GM23338 (cell line): ENCODE measurements around the gene CIRBP.

Experiments
- CREB1 ChIP-seq: fragments of 250-450 bp; sonication (Bioruptor Pico); IDR thresholded peaks from 2 replicates; pipeline ENCODE4 v1.5.0; 2020; ENCODE audit warnings: low read depth, mild to moderate bottlenecking, moderate library complexity
- EZH2 ChIP-seq: fragments of 200-600 bp; sonication (generic); IDR thresholded peaks from one replicate; pipeline ENCODE4 v1.8.0; 2017; ENCODE audit warnings: antibody characterized with exemption, mild to moderate bottlenecking, low read depth; ENCODE audit not compliant: unreplicated experiment
- NANOG ChIP-seq: IDR thresholded peaks from 2 replicates; pipeline ENCODE4 v1.6.1; 2016; ENCODE audit warnings: antibody characterized with exemption, borderline replicate concordance
- POLR2AphosphoS5 ChIP-seq: IDR thresholded peaks from 2 replicates; pipeline ENCODE4 v1.6.1; 2016; ENCODE audit warnings: antibody characterized with exemption, low read depth
- TF ChIP-seq, protein P1 (sequence below), 2 experiments: fragments of 200-600 bp in 1 of 2; sonication (generic) in 1 of 2; conservative IDR thresholded peaks; 2 replicates each; pipeline versions ENCODE4 v1.5.1 to v1.6.1; 2016 to 2017; ENCODE audit warnings: antibody characterized with exemption in 2 of 2, low read depth in 2 of 2, mild to moderate bottlenecking in 2 of 2, moderate library complexity in 1 of 2
- TF ChIP-seq, protein P2 (sequence below): IDR thresholded peaks from one replicate; pipeline ENCODE4 v1.6.1; 2018; ENCODE audit warnings: antibody characterized with exemption; ENCODE audit not compliant: unreplicated experiment
- TF ChIP-seq, protein P3 (sequence below): IDR thresholded peaks from 2 replicates; pipeline ENCODE4 v1.6.1; 2016; ENCODE audit warnings: antibody characterized with exemption

DNA sequence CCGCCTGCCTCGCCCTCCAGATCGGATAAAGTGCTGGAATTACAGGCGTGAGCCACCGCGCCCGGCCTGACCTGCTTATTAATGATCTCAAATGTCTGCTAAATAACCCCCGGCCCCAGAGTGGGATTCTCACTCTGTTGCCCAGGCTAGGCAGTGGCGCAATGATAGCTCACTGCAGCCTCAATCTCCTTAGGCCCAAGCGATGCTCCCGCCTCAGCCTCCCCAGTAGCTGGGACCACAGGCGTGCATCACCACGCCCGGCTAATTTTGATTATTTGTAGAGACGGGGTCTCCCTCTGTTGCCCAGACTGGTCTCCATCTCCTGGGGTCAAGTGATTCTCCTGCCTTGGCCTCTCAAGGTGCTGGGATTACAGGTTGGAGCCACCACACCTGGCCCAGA lies 28.2 kb upstream of the CIRBP start:
- TF ChIP-seq, protein P1, sequence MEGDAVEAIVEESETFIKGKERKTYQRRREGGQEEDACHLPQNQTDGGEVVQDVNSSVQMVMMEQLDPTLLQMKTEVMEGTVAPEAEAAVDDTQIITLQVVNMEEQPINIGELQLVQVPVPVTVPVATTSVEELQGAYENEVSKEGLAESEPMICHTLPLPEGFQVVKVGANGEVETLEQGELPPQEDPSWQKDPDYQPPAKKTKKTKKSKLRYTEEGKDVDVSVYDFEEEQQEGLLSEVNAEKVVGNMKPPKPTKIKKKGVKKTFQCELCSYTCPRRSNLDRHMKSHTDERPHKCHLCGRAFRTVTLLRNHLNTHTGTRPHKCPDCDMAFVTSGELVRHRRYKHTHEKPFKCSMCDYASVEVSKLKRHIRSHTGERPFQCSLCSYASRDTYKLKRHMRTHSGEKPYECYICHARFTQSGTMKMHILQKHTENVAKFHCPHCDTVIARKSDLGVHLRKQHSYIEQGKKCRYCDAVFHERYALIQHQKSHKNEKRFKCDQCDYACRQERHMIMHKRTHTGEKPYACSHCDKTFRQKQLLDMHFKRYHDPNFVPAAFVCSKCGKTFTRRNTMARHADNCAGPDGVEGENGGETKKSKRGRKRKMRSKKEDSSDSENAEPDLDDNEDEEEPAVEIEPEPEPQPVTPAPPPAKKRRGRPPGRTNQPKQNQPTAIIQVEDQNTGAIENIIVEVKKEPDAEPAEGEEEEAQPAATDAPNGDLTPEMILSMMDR (conservative IDR thresholded peaks at IDR 0.05; ENCODE audit: low read depth in 2 of 2), result no peak
- TF ChIP-seq, protein P2, sequence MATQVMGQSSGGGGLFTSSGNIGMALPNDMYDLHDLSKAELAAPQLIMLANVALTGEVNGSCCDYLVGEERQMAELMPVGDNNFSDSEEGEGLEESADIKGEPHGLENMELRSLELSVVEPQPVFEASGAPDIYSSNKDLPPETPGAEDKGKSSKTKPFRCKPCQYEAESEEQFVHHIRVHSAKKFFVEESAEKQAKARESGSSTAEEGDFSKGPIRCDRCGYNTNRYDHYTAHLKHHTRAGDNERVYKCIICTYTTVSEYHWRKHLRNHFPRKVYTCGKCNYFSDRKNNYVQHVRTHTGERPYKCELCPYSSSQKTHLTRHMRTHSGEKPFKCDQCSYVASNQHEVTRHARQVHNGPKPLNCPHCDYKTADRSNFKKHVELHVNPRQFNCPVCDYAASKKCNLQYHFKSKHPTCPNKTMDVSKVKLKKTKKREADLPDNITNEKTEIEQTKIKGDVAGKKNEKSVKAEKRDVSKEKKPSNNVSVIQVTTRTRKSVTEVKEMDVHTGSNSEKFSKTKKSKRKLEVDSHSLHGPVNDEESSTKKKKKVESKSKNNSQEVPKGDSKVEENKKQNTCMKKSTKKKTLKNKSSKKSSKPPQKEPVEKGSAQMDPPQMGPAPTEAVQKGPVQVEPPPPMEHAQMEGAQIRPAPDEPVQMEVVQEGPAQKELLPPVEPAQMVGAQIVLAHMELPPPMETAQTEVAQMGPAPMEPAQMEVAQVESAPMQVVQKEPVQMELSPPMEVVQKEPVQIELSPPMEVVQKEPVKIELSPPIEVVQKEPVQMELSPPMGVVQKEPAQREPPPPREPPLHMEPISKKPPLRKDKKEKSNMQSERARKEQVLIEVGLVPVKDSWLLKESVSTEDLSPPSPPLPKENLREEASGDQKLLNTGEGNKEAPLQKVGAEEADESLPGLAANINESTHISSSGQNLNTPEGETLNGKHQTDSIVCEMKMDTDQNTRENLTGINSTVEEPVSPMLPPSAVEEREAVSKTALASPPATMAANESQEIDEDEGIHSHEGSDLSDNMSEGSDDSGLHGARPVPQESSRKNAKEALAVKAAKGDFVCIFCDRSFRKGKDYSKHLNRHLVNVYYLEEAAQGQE, result no peak
- no peak for TF ChIP-seq CREB1 (CRISPR knock-in tag)
- TF ChIP-seq POLR2AphosphoS5, result no peak
- no peak for TF ChIP-seq EZH2
- TF ChIP-seq, protein P3, sequence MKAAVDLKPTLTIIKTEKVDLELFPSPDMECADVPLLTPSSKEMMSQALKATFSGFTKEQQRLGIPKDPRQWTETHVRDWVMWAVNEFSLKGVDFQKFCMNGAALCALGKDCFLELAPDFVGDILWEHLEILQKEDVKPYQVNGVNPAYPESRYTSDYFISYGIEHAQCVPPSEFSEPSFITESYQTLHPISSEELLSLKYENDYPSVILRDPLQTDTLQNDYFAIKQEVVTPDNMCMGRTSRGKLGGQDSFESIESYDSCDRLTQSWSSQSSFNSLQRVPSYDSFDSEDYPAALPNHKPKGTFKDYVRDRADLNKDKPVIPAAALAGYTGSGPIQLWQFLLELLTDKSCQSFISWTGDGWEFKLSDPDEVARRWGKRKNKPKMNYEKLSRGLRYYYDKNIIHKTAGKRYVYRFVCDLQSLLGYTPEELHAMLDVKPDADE, result no peak
- TF ChIP-seq NANOG, result no peak
